HG03066 (cell line): ENCODE results near the gene EBF3.

Experiments
- ATAC-seq: cut with Tn5 transposase; IDR thresholded peaks from one replicate; pipeline ENCODE4 v1.9.1; 2021; ENCODE audit warnings: low read depth; ENCODE audit not compliant: unreplicated experiment

Gene EBF3

GRCh38 chr10:129963641-129964501, at the start of gene EBF3:
TSS of gene EBF3 (minus strand) at chr10:129964274. CDS start at chr10:129963768, 506 bp downstream.
- no peak for ATAC-seq

DNA sequence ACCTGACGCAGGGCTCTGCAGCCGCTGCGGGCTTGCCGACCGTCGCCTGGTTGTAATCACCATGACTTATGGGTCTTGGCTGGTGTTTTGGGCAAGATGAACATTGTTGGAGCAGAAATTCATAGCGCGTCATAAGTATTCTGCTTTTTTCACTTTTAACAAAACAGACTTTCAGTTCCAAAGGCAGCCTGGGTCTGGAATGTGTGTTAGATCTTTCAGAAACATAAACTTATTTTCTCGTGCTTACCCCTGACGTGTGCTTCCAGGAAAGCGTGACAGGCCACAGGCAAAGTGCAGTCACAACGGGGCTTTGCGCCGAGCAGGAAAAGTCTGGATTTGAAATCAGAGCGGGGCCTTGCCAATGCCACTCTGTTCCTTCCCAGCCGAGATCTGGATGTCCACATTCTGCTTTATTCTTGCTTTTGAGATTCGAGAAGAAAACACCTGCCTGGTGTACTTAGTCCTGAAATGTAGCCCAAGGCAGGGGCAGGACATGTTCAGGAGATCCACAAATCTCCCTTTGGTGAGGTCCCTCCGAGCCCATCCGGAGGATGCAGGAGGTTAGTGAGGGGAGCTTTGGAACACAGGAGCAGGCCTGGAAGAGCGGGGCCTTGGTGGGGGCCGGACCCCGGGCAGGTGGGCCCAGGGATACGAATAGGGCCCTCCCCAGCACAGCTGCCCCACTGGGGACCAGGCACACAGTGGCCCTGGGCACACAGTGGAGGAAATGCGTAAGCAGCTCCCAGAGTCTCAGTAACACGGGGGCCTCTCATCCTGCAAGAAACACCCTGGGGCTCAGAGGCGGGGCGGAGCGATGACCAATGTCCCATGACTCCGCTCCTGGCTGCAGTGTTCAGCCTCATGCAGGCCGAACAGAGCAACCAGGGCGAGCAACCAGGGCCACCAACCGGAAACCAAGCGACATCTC, 49.5 kb upstream of the EBF3 start:
- ATAC-seq = no peak

DNA sequence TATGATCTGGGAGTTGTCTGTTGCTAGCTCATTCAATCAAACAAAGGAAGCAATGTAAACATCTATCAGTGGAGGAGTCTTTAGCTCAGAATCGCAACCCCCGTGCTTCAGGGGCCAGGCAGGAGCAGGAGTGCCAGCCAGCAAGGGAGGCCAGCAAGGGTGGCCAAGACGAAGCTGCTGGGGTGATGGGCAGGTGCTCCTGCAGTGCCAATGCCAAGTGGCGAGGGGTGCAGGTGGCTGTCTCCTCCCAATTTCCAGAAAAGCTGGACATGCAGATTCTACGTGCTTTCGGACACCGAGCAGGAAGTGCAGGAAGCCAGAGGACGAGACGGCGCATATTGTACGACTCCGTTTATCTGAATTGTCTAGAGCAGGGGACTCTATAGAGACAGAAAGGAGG, 48.1 kb upstream of the EBF3 start:
- no peak for ATAC-seq

- ATAC-seq = no peak
Observed at GRCh38 chr10:130010653-130011052, 46.6 kb upstream of the EBF3 start.

DNA sequence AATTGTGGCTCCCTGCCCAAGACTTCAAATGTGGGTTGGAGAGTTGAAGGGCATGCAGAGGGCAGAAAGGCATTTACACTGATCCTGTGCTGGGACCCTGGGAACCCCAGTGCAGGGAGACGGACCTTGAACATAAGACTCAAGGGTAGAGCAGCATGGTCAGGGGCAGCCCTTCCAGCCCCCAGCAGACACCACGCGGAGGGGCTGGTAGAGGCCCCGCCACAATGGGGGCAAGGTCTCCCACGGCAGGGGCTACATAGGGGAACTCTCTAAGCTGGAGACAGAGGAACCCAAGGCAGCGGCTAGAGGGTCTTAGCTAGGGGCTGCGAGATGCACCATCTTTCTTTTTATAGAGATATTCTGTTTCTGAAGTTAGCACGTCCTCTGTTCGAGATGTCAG, 45.2 kb upstream of the EBF3 start:
- ATAC-seq = no peak

DNA sequence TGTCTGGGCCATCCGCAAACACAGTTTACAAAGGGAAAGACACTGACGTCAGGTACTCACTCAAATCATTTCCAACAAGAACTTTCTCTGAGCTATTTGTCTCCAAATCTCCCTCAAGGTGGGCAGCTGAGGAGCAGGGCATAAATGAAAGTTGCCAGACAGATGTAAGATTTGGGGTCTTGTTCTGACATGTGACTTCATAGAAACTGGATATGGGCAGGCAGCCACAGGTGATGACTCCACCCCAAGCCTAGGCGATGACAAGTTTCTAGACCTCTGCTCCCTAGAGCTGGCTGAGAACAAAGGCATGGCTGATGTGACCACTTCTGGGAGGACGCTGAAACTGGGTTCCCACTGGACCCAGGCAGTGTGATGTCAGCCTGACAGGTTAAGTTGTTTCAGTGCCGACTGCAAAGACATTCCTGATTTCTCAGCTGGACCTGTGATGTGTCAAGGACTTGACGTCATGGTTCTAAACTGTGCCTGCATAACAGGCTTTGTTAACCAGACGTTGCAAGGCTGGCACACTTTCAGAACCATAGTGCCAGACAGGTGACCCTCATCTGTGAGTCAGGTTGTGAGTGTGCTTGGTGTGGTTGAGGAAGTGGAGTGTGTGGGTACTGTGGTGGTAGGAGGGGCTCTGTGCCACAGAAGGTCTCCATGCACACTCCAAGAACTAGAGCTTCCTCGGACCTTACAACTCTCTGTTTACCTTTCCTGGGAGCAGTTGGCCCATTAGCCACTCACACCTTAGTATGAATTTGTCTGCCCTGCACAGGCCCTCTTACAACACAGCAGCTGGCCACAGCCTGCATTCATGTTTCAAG, 39.9 kb upstream of the EBF3 start:
- no peak for ATAC-seq

- ATAC-seq = no peak
Observed at GRCh38 chr10:130003166-130003565, 39.1 kb upstream of the EBF3 start.

DNA sequence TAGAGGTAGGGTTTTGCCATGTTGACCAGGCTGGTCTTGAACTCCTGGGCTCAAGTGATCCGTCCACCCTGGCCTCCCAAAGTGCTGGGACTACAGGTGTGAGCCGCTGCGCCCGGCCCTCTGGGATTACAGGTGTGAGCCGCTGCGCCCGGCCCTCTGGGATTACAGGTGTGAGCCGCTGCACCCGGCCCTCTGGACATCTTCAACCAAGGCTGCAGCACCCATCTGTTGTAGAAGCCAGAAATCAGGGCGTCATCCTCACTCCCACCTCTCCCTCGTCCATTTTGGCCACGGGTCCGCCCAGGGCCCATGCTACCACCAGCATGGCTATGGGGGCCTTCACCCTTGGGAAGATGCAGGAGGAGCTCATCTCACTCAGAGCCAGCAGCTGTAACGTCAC, 38.5 kb upstream of the EBF3 start:
- no peak for ATAC-seq

DNA sequence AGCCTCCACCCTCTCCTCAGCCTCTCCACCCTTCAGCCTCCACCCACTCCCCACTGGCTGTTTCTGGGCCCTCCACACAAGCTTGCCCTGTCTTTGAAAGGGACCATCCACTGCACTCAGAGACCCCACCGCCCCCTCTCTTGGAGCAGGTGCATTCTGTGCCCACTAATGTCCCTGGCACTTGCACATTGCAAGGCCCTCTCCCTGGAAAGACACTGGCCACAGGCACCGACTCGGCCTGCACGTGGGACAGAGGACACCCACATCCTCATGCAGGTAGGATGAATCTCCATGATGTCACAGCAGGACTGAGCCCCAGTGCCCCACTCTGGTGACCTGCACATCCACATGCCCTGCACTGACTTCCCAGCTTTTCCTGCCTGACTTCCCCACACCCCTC, 36.8 kb upstream of the EBF3 start:
- no peak for ATAC-seq

DNA sequence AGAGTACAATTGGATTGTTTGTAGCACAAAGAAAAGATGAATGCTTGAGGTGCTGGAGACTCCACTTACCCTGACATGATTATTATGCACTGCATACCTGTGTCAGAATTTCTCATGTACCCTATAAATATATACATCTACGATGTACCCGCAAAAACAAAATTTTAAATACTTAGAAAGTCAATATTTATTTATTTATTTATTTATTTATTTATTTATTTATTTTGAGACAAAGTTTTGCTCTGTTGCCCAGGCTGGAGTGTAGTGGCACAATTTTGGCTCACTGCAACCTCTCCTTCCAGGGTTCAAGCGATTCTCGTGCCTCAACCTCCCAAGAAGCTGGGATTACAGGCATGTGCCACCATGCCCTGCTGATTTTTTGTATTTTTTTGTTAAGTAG, 35.1 kb upstream of the EBF3 start:
- ATAC-seq = no peak

- no peak for ATAC-seq
Observed at GRCh38 chr10:129993621-129994020, 29.5 kb upstream of the EBF3 start.

DNA sequence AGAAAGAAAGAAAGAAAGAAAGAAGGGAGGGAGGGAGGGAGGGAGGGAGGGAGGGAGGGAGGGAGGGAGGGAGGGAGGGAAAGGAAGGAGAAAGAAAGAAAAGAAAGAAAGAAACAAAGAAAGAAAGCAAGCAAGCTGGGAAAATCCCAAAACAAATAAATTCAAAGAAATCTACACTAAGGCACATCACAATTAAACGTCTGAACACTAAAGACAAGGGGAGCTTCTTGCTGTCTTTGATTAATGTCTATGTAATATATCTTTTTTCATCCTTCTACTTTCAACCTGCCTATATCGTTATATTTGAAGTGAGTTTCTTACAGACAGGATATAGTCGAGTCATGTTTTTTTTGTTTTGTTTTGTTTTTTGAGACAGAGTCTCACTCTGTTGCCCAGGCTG, 28.3 kb upstream of the EBF3 start:
- no peak for ATAC-seq

DNA sequence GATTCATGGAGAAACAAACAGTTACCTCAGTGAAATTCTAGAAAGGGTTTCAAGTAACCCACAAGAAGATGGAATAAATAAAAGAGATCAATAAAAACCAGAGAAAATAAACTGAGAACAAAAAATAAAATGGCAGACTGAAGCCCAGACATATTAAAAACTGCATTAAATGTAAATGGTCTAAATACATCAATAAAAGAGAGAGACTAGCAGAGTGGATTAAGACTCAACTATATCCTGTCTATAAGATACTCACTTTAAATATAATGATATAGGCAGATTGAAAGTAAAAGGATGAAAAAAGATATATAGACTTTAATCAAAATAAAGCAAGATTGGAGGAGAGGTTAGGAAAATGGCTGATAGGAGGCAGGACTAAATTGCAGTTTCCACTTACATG, 18.8 kb upstream of the EBF3 start:
- ATAC-seq = no peak

- no peak for ATAC-seq
Observed at GRCh38 chr10:129978980-129979379, 14.9 kb upstream of the EBF3 start.

- ATAC-seq = no peak
Observed at GRCh38 chr10:129978322-129978721, 14.2 kb upstream of the EBF3 start.

DNA sequence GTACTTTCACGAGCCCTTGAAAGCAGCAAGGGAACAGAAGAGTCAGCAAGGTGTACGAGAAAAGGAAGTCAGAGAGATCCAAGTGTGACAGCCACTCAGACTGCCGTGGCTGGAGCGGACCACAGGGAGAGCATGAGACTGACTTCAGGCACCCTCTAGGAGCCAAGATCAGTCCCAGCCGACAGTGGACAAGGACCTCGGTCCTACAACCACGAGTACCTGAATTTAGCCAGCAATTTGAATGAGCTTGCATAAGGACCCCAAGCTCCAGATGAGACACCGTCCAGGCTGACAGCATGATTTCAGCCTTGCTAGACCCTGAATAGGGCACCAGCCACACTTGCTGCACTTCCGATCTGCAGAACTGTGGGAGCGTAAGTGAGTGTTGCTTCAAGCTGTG, 13.7 kb upstream of the EBF3 start:
- ATAC-seq = no peak

GRCh38 chr10:129973674-129974059, 9.6 kb upstream of the EBF3 start:
- ATAC-seq = no peak

GRCh38 chr10:129972966-129973673, 9.0 kb upstream of the EBF3 start:
- no peak for ATAC-seq

GRCh38 chr10:129972145-129972965, 8.3 kb upstream of the EBF3 start:
- no peak for ATAC-seq
